K562 (cell line): Measurements from ENCODE around the gene LPIN2. TPM values are rescaled to one million over a fixed set of nuclear protein-coding genes. Genes with fewer than 3 reads are reported as not detected.

ENCODE experiments used
- ATAC-seq: fragments of 200-7000 bp; cut with Tn5 transposase; 3 replicates; pipeline ENCODE4 v1.9.1; 2020; ENCODE audit warnings: moderate library complexity
- BruUV-seq: library from RNA; stranded (reverse); fragments of 400-500 nt; replicated peaks from 2 replicates; lab custom pipeline; 2021; lab: Mats Ljungman, UMichigan
- CTCF ChIA-PET: fragments of 300-600 bp; formaldehyde crosslinking; extraction: SDS; loops from one replicate; lab custom pipeline; 2021; ENCODE audit warnings: low intra/inter-chr PET ratio; lab: Yijun Ruan, JAX
- POLR2A ChIA-PET: fragments of 300-600, 350-650 bp; sonication (Branson Sonifier 250); formaldehyde crosslinking; extraction: SDS; loops from one replicate; lab custom pipeline; 2021; ENCODE audit warnings: antibody characterized with exemption, inconsistent platforms; lab: Yijun Ruan, JAX
- DNase-seq, 4 experiments: peaks; one replicate each; pipeline versions ENCODE4 v3.0.0 to v3.0.0-alpha.2; 2011 to 2018; ENCODE audit warnings: low spot score in 3 of 4, mixed read lengths in 3 of 4; ENCODE audit errors: extremely low read depth in 1 of 4
- FAIRE-seq: peaks from 2 replicates; lab custom pipeline; 2011; peaks lifted over from hg19 to GRCh38; lab: Jason Lieb, UNC
- H2AFZ ChIP-seq: 2 replicates; pipeline ENCODE4 v1.6.0; 2011; ENCODE audit warnings: low read depth, low read length, control low read depth, inconsistent platforms
- H3K27ac ChIP-seq: fragments of 200-600 bp; 3 replicates; pipeline ENCODE4 v1.8.0; 2011; ENCODE audit warnings: low read depth, mild to moderate bottlenecking, control low read depth, inconsistent platforms, low read length, moderate library complexity, mixed read lengths; ENCODE audit errors: extremely low read depth
- H3K27me3 ChIP-seq, 2 experiments: fragments of 300-600 bp in 1 of 2; 2 replicates in 1 of 2; 3 replicates in 1 of 2; pipeline versions ENCODE4 v1.6.0 to v1.8.0; 2011; ENCODE audit warnings: inconsistent platforms in 2 of 2, low read length in 2 of 2, mild to moderate bottlenecking in 1 of 2, mixed read lengths in 1 of 2, moderate library complexity in 1 of 2; ENCODE audit not compliant: control insufficient read depth in 2 of 2, insufficient read depth in 2 of 2
- H3K36me3 ChIP-seq: fragments of 300-600 bp; 3 replicates; pipeline ENCODE4 v1.8.0; 2011; ENCODE audit warnings: mild to moderate bottlenecking, low read length, inconsistent platforms; ENCODE audit not compliant: control insufficient read depth, insufficient read depth
- H3K4me1 ChIP-seq, 2 experiments: fragments of 200-600 bp in 1 of 2; replicated peaks in 1 of 2; 2 replicates in 1 of 2; 3 replicates in 1 of 2; pipeline versions ENCODE4 v1.5.1 to v1.8.0; 2011; ENCODE audit warnings: inconsistent platforms in 2 of 2, low read length in 2 of 2, mild to moderate bottlenecking in 1 of 2, mixed read lengths in 1 of 2, moderate library complexity in 1 of 2; ENCODE audit not compliant: control insufficient read depth in 2 of 2, insufficient read depth in 2 of 2
- H3K4me2 ChIP-seq: 2 replicates; pipeline ENCODE4 v1.6.1; 2011; ENCODE audit warnings: low read length, control low read depth, inconsistent platforms, mixed read lengths; ENCODE audit not compliant: insufficient read depth
- H3K4me3 ChIP-seq: fragments of 200-600 bp; sonication (generic), shearing (Covaris generic); 2 replicates; pipeline ENCODE4 v1.5.1; 2016; ENCODE audit warnings: control low read depth, inconsistent platforms
- H3K79me2 ChIP-seq: fragments of 200-600 bp; 3 replicates; pipeline ENCODE4 v1.8.0; 2011; ENCODE audit warnings: low read length, inconsistent platforms; ENCODE audit not compliant: control insufficient read depth, insufficient read depth
- H3K9ac ChIP-seq, 2 experiments: 2 replicates each; pipeline versions ENCODE4 v1.6.0 to v1.6.1; 2011; ENCODE audit warnings: low read depth in 2 of 2, low read length in 2 of 2, control low read depth in 1 of 2, inconsistent platforms in 1 of 2, mild to moderate bottlenecking in 1 of 2, mixed read lengths in 1 of 2; ENCODE audit not compliant: insufficient read depth in 1 of 2
- H3K9me1 ChIP-seq: one replicate; pipeline ENCODE4 v1.6.0; 2011; ENCODE audit warnings: inconsistent platforms, mild to moderate bottlenecking, low read length, moderate library complexity; ENCODE audit not compliant: control insufficient read depth, insufficient read depth
- H3K9me3 ChIP-seq: replicated peaks from 2 replicates; pipeline ENCODE4 v1.5.1; 2011; ENCODE audit warnings: low read depth, low read length, inconsistent platforms; ENCODE audit not compliant: control insufficient read depth, insufficient read depth
- H4K20me1 ChIP-seq: replicated peaks from 2 replicates; pipeline ENCODE4 v1.6.1; 2011; ENCODE audit warnings: low read length, inconsistent platforms, mixed read lengths; ENCODE audit not compliant: control insufficient read depth, insufficient read depth
- ARNT ChIP-seq, 2 experiments: fragments of 450-650 bp; IDR thresholded peaks; 2 replicates each; pipeline ENCODE4 v1.6.1; 2016; ENCODE audit warnings: mild to moderate bottlenecking in 1 of 2
- ASH1L ChIP-seq: fragments of 450-650 bp; IDR thresholded peaks from 2 replicates; pipeline ENCODE4 v1.6.1; 2018; ENCODE audit warnings: borderline replicate concordance, mild to moderate bottlenecking, low read depth; ENCODE audit not compliant: partially characterized antibody
- CBX5 ChIP-seq: IDR thresholded peaks from 2 replicates; pipeline ENCODE4 v1.6.1; 2014; ENCODE audit warnings: low read depth, borderline replicate concordance
- DNMT1 ChIP-seq: fragments of 450-650 bp; IDR thresholded peaks from 2 replicates; pipeline ENCODE4 v1.6.1; 2016; ENCODE audit warnings: antibody characterized with exemption, mild to moderate bottlenecking
- EP300 ChIP-seq: IDR thresholded peaks from 2 replicates; pipeline ENCODE4 v1.6.1; 2012; ENCODE audit warnings: low read length, improper control_type of control experiment
- GABPB1 ChIP-seq: sonication (generic); formaldehyde crosslinking; IDR thresholded peaks from 2 replicates; pipeline ENCODE4 v1.8.0; 2022; ENCODE audit warnings: mild to moderate bottlenecking, missing genetic modification reagents
- ILK ChIP-seq: fragments of 450-650 bp; IDR thresholded peaks from 2 replicates; pipeline ENCODE4 v1.6.1; 2016; ENCODE audit warnings: missing genetic modification characterization, low read depth, mild to moderate bottlenecking, missing compliant biosample characterization, moderate library complexity, borderline replicate concordance
- NONO ChIP-seq, 2 experiments: fragments of 200-400 bp in 1 of 2; fragments of 450-650 bp in 1 of 2; formaldehyde crosslinking in 1 of 2; IDR thresholded peaks; 2 replicates each; pipeline ENCODE4 v1.6.1; 2017; ENCODE audit warnings: low read depth in 2 of 2, mild to moderate bottlenecking in 2 of 2, moderate library complexity in 2 of 2, low read length in 1 of 2
- POLR2A ChIP-seq: fragments of 450-650 bp; conservative IDR thresholded peaks from 2 replicates; pipeline ENCODE4 v1.6.1; 2016
- POLR2AphosphoS5 ChIP-seq: IDR thresholded peaks from 2 replicates; pipeline ENCODE4 v1.6.1; 2011; ENCODE audit warnings: mild to moderate bottlenecking, low read depth, low read length, moderate library complexity; ENCODE audit not compliant: control insufficient read depth, insufficient read depth
- XRCC5 ChIP-seq: fragments of 200-400 bp; formaldehyde crosslinking; IDR thresholded peaks from 2 replicates; pipeline ENCODE4 v1.6.1; 2017; ENCODE audit warnings: low read depth, mild to moderate bottlenecking, low read length
- ZC3H11A ChIP-seq: IDR thresholded peaks from 2 replicates; pipeline ENCODE4 v1.6.1; 2012; ENCODE audit warnings: low read depth, low read length, improper control_type of control experiment
- WGBS: fragments of 100-300 bp; shearing (Covaris generic); methylation state at CpG from one replicate; pipeline ENCODE4 v1.1.6; 2016; ENCODE audit warnings: low coverage, mixed read lengths; ENCODE audit not compliant: insufficient coverage; ENCODE audit errors: missing lambda C conversion rate; 5-methylcytosine and 5-hydroxymethylcytosine counted together
- in situ Hi-C: fragments of 300-500 bp; cut with MboI; formaldehyde crosslinking; loops from 4 replicates; pipeline ENCODE4 v1.15.0; 2018; ENCODE audit warnings: inconsistent platforms, mixed read lengths
- intact Hi-C: fragments of 100-400 bp; cut with micrococcal nuclease; formaldehyde crosslinking; loops from 2 replicates; pipeline ENCODE4 v1.14.2; 2022
- polyA plus RNA-seq, 8 experiments: library from polyadenylated mRNA; depleted of rRNA in 4 of 8; stranded (reverse) in 5 of 8; unstranded in 3 of 8; fragments of >200 nt; fragmentation: Nextera tagmentation in 2 of 8; fragmentation: Illumina TruSeq in 1 of 8; extraction: Ambion mirVana in 2 of 8; extraction: Trizol in 1 of 8; gene quantifications; 2 replicates each; pipeline versions ENCODE4 v1.2.1 to v1.2.3, GENCODE V29; 2011 to 2014; ENCODE audit warnings: inconsistent platforms in 1 of 8, missing spikeins in 1 of 8
- total RNA-seq, 7 experiments: library from RNA; depleted of rRNA in 6 of 7; stranded (reverse); fragments of >200 nt in 6 of 7; fragmentation: Illumina TruSeq in 2 of 7; extraction: Trizol in 2 of 7; gene quantifications; 2 replicates each; pipeline versions ENCODE4 v1.2.1 to v1.2.3, GENCODE V29; 2011 to 2021; ENCODE audit warnings: low replicate concordance in 1 of 7
- TF ChIP-seq, protein P1 (sequence below): sonication (generic); formaldehyde crosslinking; IDR thresholded peaks from 2 replicates; pipeline ENCODE4 v1.8.0; 2023; ENCODE audit warnings: mild to moderate bottlenecking, missing genetic modification reagents
- TF ChIP-seq, protein P2 (sequence below), 2 experiments: fragments of 450-650 bp; IDR thresholded peaks; 2 replicates each; pipeline ENCODE4 v1.6.1; 2016
- TF ChIP-seq, protein P3 (sequence below): sonication (generic); formaldehyde crosslinking; IDR thresholded peaks from 2 replicates; pipeline ENCODE4 v1.9.0; 2022; ENCODE audit warnings: mild to moderate bottlenecking, missing genetic modification reagents

Gene LPIN2
- total and polyA plus RNA-seq, 9 of the 15 experiments (the other 6 are each of a cell fraction or from before 2014, with no cell fraction given) = 5.2 to 34.8 (median 24.6) TPM

DNA sequence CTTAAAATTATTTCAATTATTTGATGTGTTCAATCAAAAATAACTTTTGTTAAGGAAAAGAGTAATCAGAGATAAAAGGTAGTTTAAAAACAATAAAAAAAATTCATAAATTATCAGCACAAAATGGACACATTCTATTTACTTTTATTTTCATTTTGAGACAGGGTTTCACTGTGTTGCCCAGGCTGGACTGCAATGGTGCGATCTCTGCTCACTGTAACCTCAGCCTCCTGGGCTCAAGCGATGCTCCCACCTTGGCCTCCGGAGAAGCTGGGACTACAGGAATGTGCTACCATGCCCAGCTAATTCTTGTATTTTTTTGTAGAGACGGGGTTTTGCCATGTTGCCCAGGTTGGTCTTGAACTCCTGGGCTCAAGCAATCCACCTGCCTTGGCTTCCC, 47.1 kb downstream of the LPIN2 start (continued):
- no peak for TF ChIP-seq ZC3H11A
- no peak for TF ChIP-seq ARNT (IDR thresholded peaks at IDR 0.05)

DNA sequence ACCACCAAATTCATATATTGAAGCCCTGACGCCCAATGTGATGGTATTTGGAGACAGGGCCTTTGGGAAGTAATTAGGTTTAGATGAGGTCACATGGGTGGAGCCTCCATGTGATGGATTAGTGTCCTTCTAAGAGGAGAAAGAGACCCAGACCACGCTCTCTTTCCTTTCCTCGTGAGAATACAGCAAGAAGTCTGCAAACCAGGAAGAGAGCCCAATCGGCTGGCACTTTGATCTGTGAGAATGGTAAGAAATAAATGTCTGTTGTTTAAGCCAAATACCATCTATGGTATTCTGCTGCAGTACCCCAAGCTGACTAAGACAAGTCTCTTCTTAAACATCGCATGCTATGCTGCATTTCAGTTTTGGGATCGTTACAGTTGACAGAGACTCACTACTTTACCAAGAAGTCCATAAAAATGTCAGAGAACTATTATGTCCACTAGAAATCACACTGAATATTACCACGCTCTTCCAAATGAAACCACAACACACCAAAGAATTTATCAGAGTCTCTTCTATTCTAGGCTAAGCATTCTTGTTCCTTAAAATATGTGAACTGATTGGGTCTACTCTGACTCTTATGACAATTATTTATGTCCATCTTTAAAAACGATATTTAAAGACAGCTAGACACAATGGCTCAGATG, 48.5 kb downstream of the LPIN2 start:
- ChIA-PET CTCF (no interaction called here), POLR2A (interaction anchor here (1.0 to 1.7 kb wide), 2 partner anchors 12 to 13 kb away, joined by 3 to 4 read pairs; no protein-coding TSS in a partner anchor)
- intact Hi-C loops (no loop called here), in situ Hi-C loops (no loop called here)
- H4K20me1 ChIP-seq = peaks cover 9% of the 10 kb centered on the region
- H2AFZ ChIP-seq = no peak overlapping the region
- WGBS = 67% methylated on average over 8 of the region's 8 CpGs
- ATAC-seq = peak; percentile 49; the same call in 2 of the 3 replicates
- peaks cover 8% of the 10 kb centered on the region for H3K36me3 ChIP-seq
- H3K9ac ChIP-seq = no peak overlapping the region
- H3K9me1 ChIP-seq = no peaks in the 10 kb centered on the region
- peaks cover 0 to 2% of the 10 kb centered on the region in 2 experiments; a peak in 1 of 5 replicates for H3K4me1 ChIP-seq
- FAIRE-seq = no peak
- no TSS peak for BruUV-seq
- peaks cover 73% of the 10 kb centered on the region for H3K79me2 ChIP-seq
- no peak overlapping the region for H3K27ac ChIP-seq
- DNase-seq = no peak
- no peaks in the 10 kb centered on the region for H3K27me3 ChIP-seq
- no peaks in the 10 kb centered on the region for H3K9me3 ChIP-seq
- no peak overlapping the region for H3K4me2 ChIP-seq
- H3K4me3 ChIP-seq = no peak overlapping the region
- no peak for TF ChIP-seq ILK
- TF ChIP-seq EP300 = no peak
- TF ChIP-seq, protein P1, sequence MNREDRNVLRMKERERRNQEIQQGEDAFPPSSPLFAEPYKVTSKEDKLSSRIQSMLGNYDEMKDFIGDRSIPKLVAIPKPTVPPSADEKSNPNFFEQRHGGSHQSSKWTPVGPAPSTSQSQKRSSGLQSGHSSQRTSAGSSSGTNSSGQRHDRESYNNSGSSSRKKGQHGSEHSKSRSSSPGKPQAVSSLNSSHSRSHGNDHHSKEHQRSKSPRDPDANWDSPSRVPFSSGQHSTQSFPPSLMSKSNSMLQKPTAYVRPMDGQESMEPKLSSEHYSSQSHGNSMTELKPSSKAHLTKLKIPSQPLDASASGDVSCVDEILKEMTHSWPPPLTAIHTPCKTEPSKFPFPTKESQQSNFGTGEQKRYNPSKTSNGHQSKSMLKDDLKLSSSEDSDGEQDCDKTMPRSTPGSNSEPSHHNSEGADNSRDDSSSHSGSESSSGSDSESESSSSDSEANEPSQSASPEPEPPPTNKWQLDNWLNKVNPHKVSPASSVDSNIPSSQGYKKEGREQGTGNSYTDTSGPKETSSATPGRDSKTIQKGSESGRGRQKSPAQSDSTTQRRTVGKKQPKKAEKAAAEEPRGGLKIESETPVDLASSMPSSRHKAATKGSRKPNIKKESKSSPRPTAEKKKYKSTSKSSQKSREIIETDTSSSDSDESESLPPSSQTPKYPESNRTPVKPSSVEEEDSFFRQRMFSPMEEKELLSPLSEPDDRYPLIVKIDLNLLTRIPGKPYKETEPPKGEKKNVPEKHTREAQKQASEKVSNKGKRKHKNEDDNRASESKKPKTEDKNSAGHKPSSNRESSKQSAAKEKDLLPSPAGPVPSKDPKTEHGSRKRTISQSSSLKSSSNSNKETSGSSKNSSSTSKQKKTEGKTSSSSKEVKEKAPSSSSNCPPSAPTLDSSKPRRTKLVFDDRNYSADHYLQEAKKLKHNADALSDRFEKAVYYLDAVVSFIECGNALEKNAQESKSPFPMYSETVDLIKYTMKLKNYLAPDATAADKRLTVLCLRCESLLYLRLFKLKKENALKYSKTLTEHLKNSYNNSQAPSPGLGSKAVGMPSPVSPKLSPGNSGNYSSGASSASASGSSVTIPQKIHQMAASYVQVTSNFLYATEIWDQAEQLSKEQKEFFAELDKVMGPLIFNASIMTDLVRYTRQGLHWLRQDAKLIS = no peak
- TF ChIP-seq NONO (IDR thresholded peaks at IDR 0.05; ENCODE audit: low read depth in 2 of 2, low read length in 1 of 2) = no peak
- TF ChIP-seq GABPB1 (CRISPR knock-in tag) = no peak
- TF ChIP-seq, protein P2, sequence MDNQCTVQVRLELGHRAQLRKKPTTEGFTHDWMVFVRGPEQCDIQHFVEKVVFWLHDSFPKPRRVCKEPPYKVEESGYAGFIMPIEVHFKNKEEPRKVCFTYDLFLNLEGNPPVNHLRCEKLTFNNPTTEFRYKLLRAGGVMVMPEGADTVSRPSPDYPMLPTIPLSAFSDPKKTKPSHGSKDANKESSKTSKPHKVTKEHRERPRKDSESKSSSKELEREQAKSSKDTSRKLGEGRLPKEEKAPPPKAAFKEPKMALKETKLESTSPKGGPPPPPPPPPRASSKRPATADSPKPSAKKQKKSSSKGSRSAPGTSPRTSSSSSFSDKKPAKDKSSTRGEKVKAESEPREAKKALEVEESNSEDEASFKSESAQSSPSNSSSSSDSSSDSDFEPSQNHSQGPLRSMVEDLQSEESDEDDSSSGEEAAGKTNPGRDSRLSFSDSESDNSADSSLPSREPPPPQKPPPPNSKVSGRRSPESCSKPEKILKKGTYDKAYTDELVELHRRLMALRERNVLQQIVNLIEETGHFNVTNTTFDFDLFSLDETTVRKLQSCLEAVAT (IDR thresholded peaks at IDR 0.05) = no peak
- TF ChIP-seq, protein P3, sequence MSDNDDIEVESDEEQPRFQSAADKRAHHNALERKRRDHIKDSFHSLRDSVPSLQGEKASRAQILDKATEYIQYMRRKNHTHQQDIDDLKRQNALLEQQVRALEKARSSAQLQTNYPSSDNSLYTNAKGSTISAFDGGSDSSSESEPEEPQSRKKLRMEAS = no peak
- no peak for TF ChIP-seq CBX5
- TF ChIP-seq POLR2A = no peak
- no peak for TF ChIP-seq ASH1L
- TF ChIP-seq DNMT1 = no peak
- no peak for TF ChIP-seq POLR2AphosphoS5
- TF ChIP-seq XRCC5 = no peak
